Neuronal stem cell (in vitro differentiated cells): ENCODE measurements around the gene BABAM2.

Experiments
- DNase-seq: peaks from one replicate; pipeline ENCODE4 v3.0.0-alpha.2; 2013; ENCODE audit warnings: low spot score
- H2AFZ ChIP-seq: one replicate; pipeline ENCODE4 v1.6.1; 2013; ENCODE audit warnings: mild to moderate bottlenecking, low read length, inconsistent platforms
- H2AK5ac ChIP-seq: 2 replicates; pipeline ENCODE4 v1.6.1; 2013; ENCODE audit warnings: low read depth, mild to moderate bottlenecking, inconsistent platforms, low read length, moderate library complexity, mixed read lengths
- H2BK120ac ChIP-seq: 2 replicates; pipeline ENCODE4 v1.6.1; 2013; ENCODE audit warnings: low read depth, mild to moderate bottlenecking, inconsistent platforms, low read length, moderate library complexity, mixed read lengths
- H2BK12ac ChIP-seq: one replicate; pipeline ENCODE4 v1.6.1; 2013; ENCODE audit warnings: low read length, inconsistent platforms
- H2BK15ac ChIP-seq: 2 replicates; pipeline ENCODE4 v1.6.1; 2013; ENCODE audit warnings: mild to moderate bottlenecking, low read length, inconsistent platforms, mixed read lengths
- H2BK5ac ChIP-seq: one replicate; pipeline ENCODE4 v1.6.1; 2013; ENCODE audit warnings: inconsistent platforms, mild to moderate bottlenecking, low read length, moderate library complexity
- H3K14ac ChIP-seq: one replicate; pipeline ENCODE4 v1.6.1; 2013; ENCODE audit warnings: low read length, inconsistent platforms
- H3K18ac ChIP-seq: 2 replicates; pipeline ENCODE4 v1.6.1; 2013; ENCODE audit warnings: low read length, inconsistent platforms
- H3K23ac ChIP-seq: 2 replicates; pipeline ENCODE4 v1.6.1; 2013; ENCODE audit warnings: low read depth, mild to moderate bottlenecking, mixed read lengths, low read length, inconsistent platforms; ENCODE audit not compliant: poor library complexity
- H3K27ac ChIP-seq: replicated peaks from 3 replicates; pipeline ENCODE4 v1.5.1; 2013; ENCODE audit warnings: low read length, inconsistent platforms
- H3K27me3 ChIP-seq, 3 experiments: 2 replicates each; pipeline ENCODE4 v1.6.1; 2013; ENCODE audit warnings: low read length in 3 of 3, mild to moderate bottlenecking in 2 of 3, inconsistent platforms in 1 of 3, low read depth in 1 of 3, mixed read lengths in 1 of 3, moderate library complexity in 1 of 3; ENCODE audit not compliant: control insufficient read depth in 3 of 3, insufficient read depth in 3 of 3
- H3K36me3 ChIP-seq, 2 donors: replicated peaks in 1 of 2; 2 replicates each; pipeline ENCODE4 v1.6.1; 2013; ENCODE audit warnings: low read length in 2 of 2; ENCODE audit not compliant: control insufficient read depth in 2 of 2, insufficient read depth in 2 of 2
- H3K4ac ChIP-seq: 2 replicates; pipeline ENCODE4 v1.6.1; 2013; ENCODE audit warnings: inconsistent platforms, mild to moderate bottlenecking, low read length, moderate library complexity
- H3K4me1 ChIP-seq, 2 donors: 1 replicate in 1 of 2; 2 replicates in 1 of 2; pipeline ENCODE4 v1.6.1; 2013; ENCODE audit warnings: low read length in 2 of 2, low read depth in 1 of 2; ENCODE audit not compliant: control insufficient read depth in 2 of 2, insufficient read depth in 1 of 2
- H3K4me2 ChIP-seq: one replicate; pipeline ENCODE4 v1.6.1; 2013; ENCODE audit warnings: mild to moderate bottlenecking, low read length, inconsistent platforms; ENCODE audit not compliant: insufficient read depth, poor library complexity, severe bottlenecking
- H3K4me3 ChIP-seq, 2 donors: 2 replicates each; pipeline ENCODE4 v1.5.1; 2013; ENCODE audit warnings: low read length in 2 of 2, mild to moderate bottlenecking in 2 of 2, inconsistent platforms in 1 of 2, moderate library complexity in 1 of 2
- H3K79me1 ChIP-seq: one replicate; pipeline ENCODE4 v1.6.1; 2013; ENCODE audit warnings: low read depth, mild to moderate bottlenecking, inconsistent platforms, low read length, moderate library complexity
- H3K9ac ChIP-seq: one replicate; pipeline ENCODE4 v1.6.1; 2013; ENCODE audit warnings: mild to moderate bottlenecking, low read depth, low read length, inconsistent platforms; ENCODE audit not compliant: poor library complexity
- H3K9me3 ChIP-seq, 2 donors: replicated peaks in 1 of 2; 2 replicates each; pipeline versions ENCODE3 to v1.6.1; 2013; ENCODE audit warnings: low read length in 2 of 2, mild to moderate bottlenecking in 2 of 2, inconsistent platforms in 1 of 2, low read depth in 1 of 2, mixed read lengths in 1 of 2, moderate library complexity in 1 of 2; ENCODE audit not compliant: control insufficient read depth in 2 of 2, insufficient read depth in 1 of 2
- H4K8ac ChIP-seq: one replicate; pipeline ENCODE4 v1.6.1; 2013; ENCODE audit warnings: low read depth, mild to moderate bottlenecking, inconsistent platforms, low read length, moderate library complexity
- H4K91ac ChIP-seq: one replicate; pipeline ENCODE4 v1.6.1; 2013; ENCODE audit warnings: low read length, low read depth, mild to moderate bottlenecking, inconsistent platforms; ENCODE audit not compliant: poor library complexity
- whole genome bisulfite sequencing, 2 donors: extraction: QIAGEN DNeasy Blood & Tissue Kit; methylation state at CpG; one replicate each; pipeline ENCODE4 v1.1.7; 2013; ENCODE audit warnings: missing lambda C conversion rate in 2 of 2, mixed read lengths in 1 of 2; ENCODE audit not compliant: insufficient read length in 2 of 2, insufficient replicate concordance in 1 of 2; ENCODE audit errors: extremely low coverage in 2 of 2; 5-methylcytosine and 5-hydroxymethylcytosine counted together

Gene BABAM2

GRCh38 chr2:27952070-27952469, 61.5 kb downstream of the BABAM2 start:
- H4K91ac ChIP-seq, result no peak overlapping the region
- no peak overlapping the region for H2BK5ac ChIP-seq

GRCh38 chr2:27953077-27953476, 62.5 kb downstream of the BABAM2 start:
- no peak for DNase-seq
- H3K27ac ChIP-seq, result no peak overlapping the region
- no peak overlapping the region for H2AK5ac ChIP-seq
- no peaks in the 10 kb centered on the region for H3K36me3 ChIP-seq
- H3K79me1 ChIP-seq, result no peaks in the 10 kb centered on the region
- no CpG with 5 or more reads among the region's 4 CpGs for WGBS, 2 donors
- no peak overlapping the region for H2BK5ac ChIP-seq
- no peak overlapping the region for H4K8ac ChIP-seq
- no peak overlapping the region for H3K4ac ChIP-seq
- H3K4me1 ChIP-seq, result peaks cover 2 to 11% of the 10 kb centered on the region in 2 donors
- H2AFZ ChIP-seq, result no peak overlapping the region
- H3K27me3 ChIP-seq, result no peaks in the 10 kb centered on the region
- no peak overlapping the region for H3K23ac ChIP-seq
- H3K9me3 ChIP-seq, result peaks cover 0 to 6% of the 10 kb centered on the region in 2 donors
- no peak overlapping the region for H3K4me2 ChIP-seq
- no peak overlapping the region for H3K4me3 ChIP-seq
- H2BK15ac ChIP-seq, result no peak overlapping the region
- H2BK12ac ChIP-seq, result no peak overlapping the region
- no peak overlapping the region for H2BK120ac ChIP-seq
- no peak overlapping the region for H3K9ac ChIP-seq
- no peak overlapping the region for H3K18ac ChIP-seq
- H3K14ac ChIP-seq, result no peak overlapping the region
- H4K91ac ChIP-seq, result no peak overlapping the region

More at GRCh38 chr2:27952070-27952469, 61.5 kb downstream of the BABAM2 start:
- Histone ChIP-seq H4K8ac (no peak overlapping the region), H3K9me3 (peaks cover 0 to 6% of the 10 kb centered on the region in 2 donors), H2AK5ac (no peak overlapping the region), H3K9ac (no peak overlapping the region), H3K27me3 (no peaks in the 10 kb centered on the region), H2BK120ac (no peak overlapping the region), H3K4me2 (no peak overlapping the region), H2BK15ac (no peak overlapping the region), H3K36me3 (no peaks in the 10 kb centered on the region), H3K4me3 (no peak overlapping the region), H3K27ac (no peak overlapping the region), H3K14ac (no peak overlapping the region), H3K18ac (no peak overlapping the region), H3K4ac (no peak overlapping the region), H3K23ac (no peak overlapping the region), H3K4me1 (peaks cover 2 to 11% of the 10 kb centered on the region in 2 donors), H2AFZ (no peak overlapping the region), H3K79me1 (no peaks in the 10 kb centered on the region), H2BK12ac (no peak overlapping the region)
- no peak for DNase-seq
- WGBS, 2 donors, result no CpG with 5 or more reads among the region's 1 CpG

GRCh38 chr2:27954221-27954673, 63.7 kb downstream of the BABAM2 start:
- Histone ChIP-seq H2AFZ (no peak overlapping the region), H3K4me2 (no peak overlapping the region), H3K36me3 (no peaks in the 10 kb centered on the region), H4K91ac (no peak overlapping the region), H3K14ac (no peak overlapping the region), H3K27ac (no peak overlapping the region), H3K23ac (no peak overlapping the region), H3K4me3 (no peak overlapping the region), H3K18ac (no peak overlapping the region), H2BK15ac (no peak overlapping the region), H3K4ac (no peak overlapping the region), H4K8ac (no peak overlapping the region), H3K27me3 (no peaks in the 10 kb centered on the region), H3K4me1 (peaks cover 2 to 19% of the 10 kb centered on the region in 2 donors), H2AK5ac (no peak overlapping the region), H2BK120ac (no peak overlapping the region), H3K79me1 (no peaks in the 10 kb centered on the region), H3K9me3 (peaks cover 0 to 6% of the 10 kb centered on the region in 2 donors), H3K9ac (no peak overlapping the region), H2BK5ac (no peak overlapping the region), H2BK12ac (no peak overlapping the region)
- no CpG with 5 or more reads among the region's 4 CpGs for WGBS, 2 donors
- DNase-seq, result no peak

- Histone ChIP-seq H2BK12ac (no peak overlapping the region), H2BK15ac (no peak overlapping the region), H3K4me3 (no peak overlapping the region), H3K14ac (no peak overlapping the region), H2BK120ac (no peak overlapping the region), H3K4ac (no peak overlapping the region), H2AFZ (no peak overlapping the region), H3K4me1 (peaks cover 4 to 25% of the 10 kb centered on the region in 2 donors), H3K9ac (no peak overlapping the region), H3K27ac (no peak overlapping the region), H3K27me3 (no peaks in the 10 kb centered on the region), H4K8ac (no peak overlapping the region), H2AK5ac (no peak overlapping the region), H3K79me1 (no peaks in the 10 kb centered on the region), H4K91ac (no peak overlapping the region), H3K36me3 (no peaks in the 10 kb centered on the region), H2BK5ac (no peak overlapping the region), H3K9me3 (peaks cover 0 to 6% of the 10 kb centered on the region in 2 donors), H3K18ac (no peak overlapping the region), H3K23ac (no peak overlapping the region), H3K4me2 (no peak overlapping the region)
- no peak for DNase-seq
- no CpG with 5 or more reads among the region's 2 CpGs for WGBS, 2 donors
These were observed 64.3 kb downstream of the BABAM2 start for GRCh38 chr2:27954771-27955383.
